Measurements from ENCODE around the gene NPR2.

NPR2 gene

GRCh38 chr9:35791297-35791921, at the start of gene NPR2:
TSS of gene NPR2 (plus strand) at chr9:35791591. CDS start at chr9:35792409, 818 bp downstream.
- DNase-seq = no peak

GRCh38 chr9:35741740-35742139, 49.7 kb upstream of the NPR2 start:
- DNase-seq = no peak

GRCh38 chr9:35743452-35743851, 47.9 kb upstream of the NPR2 start:
- peak in 1 of 2 donors; percentile 21 for DNase-seq

GRCh38 chr9:35743880-35744518, 47.4 kb upstream of the NPR2 start:
- no peak for DNase-seq

- no peak for DNase-seq
These were observed 45.8 kb upstream of the NPR2 start for GRCh38 chr9:35745569-35745968.

- no peak for DNase-seq
These were observed 44.8 kb upstream of the NPR2 start for GRCh38 chr9:35746583-35746982.

- DNase-seq = no peak
These were observed 43.0 kb upstream of the NPR2 start for GRCh38 chr9:35748242-35748857.

- DNase-seq = peak; percentile 64 to 77
These were observed 42.4 kb upstream of the NPR2 start, which contains the start of the genes GBA2 and RGP1 for GRCh38 chr9:35748858-35749514. TSS of gene GBA2 (minus strand) at chr9:35749228. CDS start at chr9:35748704, 524 bp downstream. TSS of gene RGP1 (plus strand) at chr9:35749287. CDS start at chr9:35749756, 469 bp downstream.

- DNase-seq = peak in 1 of 2 donors; percentile 18
These were observed 41.7 kb upstream of the NPR2 start for GRCh38 chr9:35749515-35750255.

- DNase-seq = no peak
These were observed 41.2 kb upstream of the NPR2 start for GRCh38 chr9:35750256-35750531.

GRCh38 chr9:35753466-35753865, 37.9 kb upstream of the NPR2 start:
- no peak for DNase-seq

- no peak for DNase-seq
These were observed 37.1 kb upstream of the NPR2 start, which contains the start of gene MSMP for GRCh38 chr9:35754264-35754663. TSS of gene MSMP (minus strand) at chr9:35754276. CDS start at chr9:35754129, 147 bp downstream.

GRCh38 chr9:35755071-35755470, 36.3 kb upstream of the NPR2 start:
- no peak for DNase-seq

- no peak for DNase-seq
These were observed 34.8 kb upstream of the NPR2 start for GRCh38 chr9:35756275-35757225.

GRCh38 chr9:35757226-35757891, 34.0 kb upstream of the NPR2 start:
- DNase-seq = no peak

- no peak for DNase-seq
These were observed 33.5 kb upstream of the NPR2 start for GRCh38 chr9:35757892-35758275.

- DNase-seq = no peak
These were observed 32.8 kb upstream of the NPR2 start for GRCh38 chr9:35758475-35759050.

GRCh38 chr9:35759795-35760194, 31.6 kb upstream of the NPR2 start:
- no peak for DNase-seq

- DNase-seq = peak in 1 of 2 donors; percentile 19
These were observed 30.7 kb upstream of the NPR2 start for GRCh38 chr9:35760651-35761050.

GRCh38 chr9:35763181-35763580, 28.2 kb upstream of the NPR2 start:
- DNase-seq = no peak

GRCh38 chr9:35763803-35764202, 27.6 kb upstream of the NPR2 start:
- no peak for DNase-seq
